HepG2 (cell line): ENCODE measurements around the gene CHAF1A. TPM values are rescaled to one million over a fixed set of nuclear protein-coding genes. Genes with fewer than 3 reads are reported as not detected.

Source experiments
- KDM2A ChIP-seq: sonication (generic); formaldehyde crosslinking; IDR thresholded peaks from 2 replicates; pipeline ENCODE4 v1.4.0; 2020; ENCODE audit warnings: low read depth, missing genetic modification reagents, borderline replicate concordance
- KLF16 ChIP-seq, 2 experiments: sonication (generic) in 1 of 2; formaldehyde crosslinking in 1 of 2; IDR thresholded peaks; 2 replicates each; pipeline versions ENCODE4 v1.6.1 to v1.8.0; 2016 to 2023; ENCODE audit warnings: missing genetic modification reagents in 2 of 2, missing compliant biosample characterization in 1 of 2
- NBN ChIP-seq: fragments of 450-650 bp; conservative IDR thresholded peaks from 2 replicates; pipeline ENCODE4 v1.6.1; 2017
- SPEN ChIP-seq: sonication (generic); formaldehyde crosslinking; IDR thresholded peaks from 2 replicates; pipeline ENCODE4 v1.5.1; 2020; ENCODE audit warnings: low read depth, mild to moderate bottlenecking, missing genetic modification reagents
- TGIF2 ChIP-seq: IDR thresholded peaks from 2 replicates; pipeline ENCODE4 v1.6.1; 2016; ENCODE audit warnings: control low read depth, missing compliant biosample characterization
- TOPORS ChIP-seq: sonication (generic); formaldehyde crosslinking; IDR thresholded peaks from 2 replicates; pipeline ENCODE4 v1.8.0; 2023; ENCODE audit warnings: mild to moderate bottlenecking, missing genetic modification reagents
- ZFX ChIP-seq: sonication (generic); formaldehyde crosslinking; IDR thresholded peaks from 2 replicates; pipeline ENCODE4 v1.4.0; 2020; ENCODE audit warnings: mild to moderate bottlenecking, low read depth, missing genetic modification reagents, moderate library complexity
- ZNF296 ChIP-seq: sonication (generic); formaldehyde crosslinking; conservative IDR thresholded peaks from 2 replicates; pipeline ENCODE4 v1.5.0; 2020; ENCODE audit warnings: mild to moderate bottlenecking, missing genetic modification reagents
- ZNF430 ChIP-seq: sonication (generic); formaldehyde crosslinking; IDR thresholded peaks from 2 replicates; pipeline ENCODE4 v1.9.0; 2021; ENCODE audit warnings: mild to moderate bottlenecking, missing genetic modification reagents
- ZNF687 ChIP-seq: sonication (generic); formaldehyde crosslinking; IDR thresholded peaks from 2 replicates; pipeline ENCODE4 v1.5.1; 2020; ENCODE audit warnings: mild to moderate bottlenecking, missing genetic modification reagents, moderate library complexity
- ZSCAN21 ChIP-seq: sonication (generic); formaldehyde crosslinking; IDR thresholded peaks from 2 replicates; pipeline ENCODE4 v1.8.0; 2022; ENCODE audit warnings: mild to moderate bottlenecking, missing genetic modification reagents, moderate library complexity, borderline replicate concordance
- polyA plus RNA-seq, 8 experiments: library from polyadenylated mRNA; depleted of rRNA in 3 of 8; stranded (reverse) in 7 of 8; unstranded in 1 of 8; fragments of >200 nt; fragmentation: Illumina TruSeq in 4 of 8; extraction: Trizol in 4 of 8; gene quantifications; 2 replicates each; pipeline versions ENCODE4 v1.2.1 to v1.2.3, GENCODE V29; 2011 to 2016; ENCODE audit warnings: low read depth in 4 of 8, missing spikeins in 1 of 8, mixed read lengths in 1 of 8; ENCODE audit not compliant: insufficient read depth in 1 of 8
- total RNA-seq, 5 experiments: library from RNA; depleted of rRNA; stranded (reverse); fragments of >200 nt; fragmentation: Illumina TruSeq; extraction: Trizol; gene quantifications; 2 replicates each; pipeline ENCODE4 v1.2.3, GENCODE V29; 2016; ENCODE audit warnings: low read depth in 1 of 5
- TF ChIP-seq, protein P1 (sequence below): sonication (generic); formaldehyde crosslinking; IDR thresholded peaks from one replicate; pipeline ENCODE4 v1.5.1; 2020; ENCODE audit warnings: mild to moderate bottlenecking, missing genetic modification reagents; ENCODE audit errors: not compliant biosample characterization

Gene CHAF1A
- total and polyA plus RNA-seq, 2 of the 13 experiments (the other 11 are each of a cell fraction or from before 2014, with no cell fraction given): 11.0 to 34.8 TPM

DNA sequence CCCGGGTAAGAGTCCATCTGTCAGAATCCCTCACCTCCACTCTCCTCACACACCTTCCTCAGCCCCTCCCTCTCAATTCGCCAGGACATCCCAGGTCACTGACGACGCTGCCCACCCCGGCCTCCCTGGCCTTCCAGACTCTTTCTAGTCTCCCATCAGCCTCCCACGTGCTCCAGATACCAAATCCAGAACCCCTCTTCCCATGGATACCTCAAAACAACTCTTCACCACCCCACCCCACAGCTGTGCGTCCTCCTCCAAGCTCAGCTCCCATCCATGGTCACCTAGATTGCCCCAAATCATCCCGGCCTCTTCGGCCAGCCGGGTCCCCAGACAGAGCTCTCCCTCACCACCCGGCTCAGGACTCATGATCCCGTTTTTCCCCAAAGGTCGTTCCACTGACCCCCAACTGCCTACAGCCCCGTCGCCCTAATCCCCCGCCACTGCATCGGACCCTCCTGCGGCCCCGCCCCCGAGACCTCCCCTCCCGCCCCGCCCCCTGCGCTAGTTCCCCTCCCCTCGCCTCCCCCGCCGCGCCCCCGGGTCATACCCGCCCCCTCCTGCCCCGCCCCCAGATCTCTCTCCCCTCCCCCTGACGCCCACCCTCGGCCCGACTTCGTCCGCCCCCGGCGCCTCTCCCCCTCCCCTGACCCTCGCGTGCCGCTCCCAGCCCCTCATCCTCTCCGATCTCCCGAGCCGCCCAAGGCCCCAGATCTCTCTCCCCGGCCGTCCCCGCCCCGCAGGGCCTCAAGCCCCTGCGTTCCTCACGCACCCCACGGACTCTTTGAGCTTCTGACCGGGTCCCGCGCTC is 54.6 kb downstream of the CHAF1A start (continued):
- TF ChIP-seq, protein P1, sequence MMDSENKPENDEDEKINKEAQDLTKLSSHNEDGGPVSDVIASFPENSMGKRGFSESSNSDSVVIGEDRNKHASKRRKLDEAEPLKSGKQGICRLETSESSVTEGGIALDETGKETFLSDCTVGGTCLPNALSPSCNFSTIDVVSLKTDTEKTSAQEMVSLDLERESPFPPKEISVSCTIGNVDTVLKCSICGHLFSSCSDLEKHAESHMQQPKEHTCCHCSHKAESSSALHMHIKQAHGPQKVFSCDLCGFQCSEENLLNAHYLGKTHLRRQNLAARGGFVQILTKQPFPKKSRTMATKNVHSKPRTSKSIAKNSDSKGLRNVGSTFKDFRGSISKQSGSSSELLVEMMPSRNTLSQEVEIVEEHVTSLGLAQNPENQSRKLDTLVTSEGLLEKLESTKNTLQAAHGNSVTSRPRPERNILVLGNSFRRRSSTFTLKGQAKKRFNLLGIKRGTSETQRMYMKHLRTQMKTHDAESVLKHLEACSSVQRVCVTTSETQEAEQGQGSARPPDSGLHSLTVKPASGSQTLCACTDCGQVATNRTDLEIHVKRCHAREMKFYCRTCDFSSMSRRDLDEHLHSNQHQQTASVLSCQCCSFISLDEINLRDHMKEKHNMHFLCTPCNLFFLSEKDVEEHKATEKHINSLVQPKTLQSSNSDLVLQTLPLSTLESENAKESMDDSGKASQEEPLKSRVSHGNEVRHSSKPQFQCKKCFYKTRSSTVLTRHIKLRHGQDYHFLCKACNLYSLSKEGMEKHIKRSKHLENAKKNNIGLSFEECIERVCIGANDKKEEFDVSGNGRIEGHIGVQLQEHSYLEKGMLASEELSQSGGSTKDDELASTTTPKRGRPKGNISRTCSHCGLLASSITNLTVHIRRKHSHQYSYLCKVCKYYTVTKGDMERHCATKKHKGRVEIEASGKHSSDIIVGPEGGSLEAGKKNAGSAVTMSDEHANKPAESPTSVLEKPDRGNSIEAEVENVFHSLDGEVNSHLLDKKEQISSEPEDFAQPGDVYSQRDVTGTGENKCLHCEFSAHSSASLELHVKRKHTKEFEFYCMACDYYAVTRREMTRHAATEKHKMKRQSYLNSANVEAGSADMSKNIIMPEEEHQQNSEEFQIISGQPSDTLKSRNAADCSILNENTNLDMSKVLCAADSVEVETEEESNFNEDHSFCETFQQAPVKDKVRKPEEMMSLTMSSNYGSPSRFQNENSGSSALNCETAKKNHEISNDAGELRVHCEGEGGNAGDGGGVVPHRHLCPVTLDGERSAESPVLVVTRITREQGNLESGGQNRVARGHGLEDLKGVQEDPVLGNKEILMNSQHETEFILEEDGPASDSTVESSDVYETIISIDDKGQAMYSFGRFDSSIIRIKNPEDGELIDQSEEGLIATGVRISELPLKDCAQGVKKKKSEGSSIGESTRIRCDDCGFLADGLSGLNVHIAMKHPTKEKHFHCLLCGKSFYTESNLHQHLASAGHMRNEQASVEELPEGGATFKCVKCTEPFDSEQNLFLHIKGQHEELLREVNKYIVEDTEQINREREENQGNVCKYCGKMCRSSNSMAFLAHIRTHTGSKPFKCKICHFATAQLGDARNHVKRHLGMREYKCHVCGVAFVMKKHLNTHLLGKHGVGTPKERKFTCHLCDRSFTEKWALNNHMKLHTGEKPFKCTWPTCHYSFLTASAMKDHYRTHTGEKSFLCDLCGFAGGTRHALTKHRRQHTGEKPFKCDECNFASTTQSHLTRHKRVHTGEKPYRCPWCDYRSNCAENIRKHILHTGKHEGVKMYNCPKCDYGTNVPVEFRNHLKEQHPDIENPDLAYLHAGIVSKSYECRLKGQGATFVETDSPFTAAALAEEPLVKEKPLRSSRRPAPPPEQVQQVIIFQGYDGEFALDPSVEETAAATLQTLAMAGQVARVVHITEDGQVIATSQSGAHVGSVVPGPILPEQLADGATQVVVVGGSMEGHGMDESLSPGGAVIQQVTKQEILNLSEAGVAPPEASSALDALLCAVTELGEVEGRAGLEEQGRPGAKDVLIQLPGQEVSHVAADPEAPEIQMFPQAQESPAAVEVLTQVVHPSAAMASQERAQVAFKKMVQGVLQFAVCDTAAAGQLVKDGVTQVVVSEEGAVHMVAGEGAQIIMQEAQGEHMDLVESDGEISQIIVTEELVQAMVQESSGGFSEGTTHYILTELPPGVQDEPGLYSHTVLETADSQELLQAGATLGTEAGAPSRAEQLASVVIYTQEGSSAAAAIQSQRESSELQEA (CRISPR knock-in tag): peak; percentile 28
- TF ChIP-seq NBN: no peak
- 0 out of 2 replicates have a peak, but pooled peaks have one; percentile 30 for TF ChIP-seq ZSCAN21 (CRISPR knock-in tag)
- TF ChIP-seq SPEN (CRISPR knock-in tag): peak; percentile 4; the same call in 1 of the 2 replicates
- 0 out of 2 replicates have a peak, but pooled peaks have one; percentile 20 for TF ChIP-seq ZNF296
- TF ChIP-seq ZFX (CRISPR knock-in tag): peak; percentile 50
- TF ChIP-seq ZNF430: 0 out of 2 replicates have a peak, but pooled peaks have one; percentile 7
- TF ChIP-seq TGIF2 (CRISPR knock-in tag): peak; percentile 51; the same call in 1 of the 2 replicates
- TF ChIP-seq TOPORS (CRISPR knock-in tag): no peak
- TF ChIP-seq ZNF687 (CRISPR knock-in tag): peak; percentile 4
- 0 out of 4 replicates have a peak, but pooled peaks of 1 of the 2 experiments have one; percentile 16 for TF ChIP-seq KLF16 (CRISPR knock-in tag; IDR thresholded peaks at IDR 0.05)
- 0 out of 2 replicates have a peak, but pooled peaks have one; percentile 15 for TF ChIP-seq KDM2A (CRISPR knock-in tag)
